B cell (primary cell): ENCODE measurements around the gene SUSD4. TPM values are rescaled to one million over a fixed set of nuclear protein-coding genes. Genes with fewer than 3 reads are reported as not detected.

Source experiments
- ATAC-seq: fragments of 200-7000 bp; cut with Tn5 transposase; one replicate; pipeline ENCODE4 v1.10.0; 2021; ENCODE audit warnings: low read depth, mild to moderate bottlenecking, moderate number of reproducible peaks, moderate library complexity
- CTCF ChIA-PET: fragments of 350-600 bp; sonication (Branson Sonifier 250); formaldehyde crosslinking; loops from one replicate; lab custom pipeline; 2021; ENCODE audit warnings: antibody characterized with exemption, inconsistent platforms; lab: Charles Lee
- POLR2A ChIA-PET: fragments of 350-600 bp; sonication (Branson Sonifier 250); formaldehyde crosslinking; loops from one replicate; lab custom pipeline; 2021; ENCODE audit warnings: antibody characterized with exemption; lab: Charles Lee
- DNase-seq: peaks from one replicate; pipeline ENCODE4 v3.0.0; 2013
- H2AFZ ChIP-seq: 2 replicates; pipeline ENCODE4 v1.6.1; 2012; ENCODE audit warnings: mild to moderate bottlenecking, low read depth, low read length; ENCODE audit not compliant: insufficient read depth, poor library complexity, severe bottlenecking
- H3K27ac ChIP-seq, 2 donors: 1 replicate in 1 of 2; 2 replicates in 1 of 2; pipeline ENCODE4 v1.5.1; 2012 to 2013; ENCODE audit warnings: low read length in 2 of 2, mild to moderate bottlenecking in 2 of 2, moderate library complexity in 1 of 2
- H3K27me3 ChIP-seq, 4 experiments: fragments of 200-600 bp in 1 of 4; sonication (generic) in 1 of 4; replicated peaks in 1 of 4; 1 replicate in 2 of 4; 2 replicates in 2 of 4; pipeline versions ENCODE4 v1.6.1 to v1.7.0; 2013 to 2016; ENCODE audit warnings: low read length in 3 of 4, mild to moderate bottlenecking in 2 of 4, mixed read lengths in 1 of 4, moderate library complexity in 1 of 4; ENCODE audit not compliant: insufficient read depth in 4 of 4, control insufficient read depth in 3 of 4; ENCODE audit errors: control extremely low read depth in 1 of 4
- H3K36me3 ChIP-seq, 2 experiments: replicated peaks in 1 of 2; 1 replicate in 1 of 2; 2 replicates in 1 of 2; pipeline versions ENCODE4 v1.6.1 to v1.7.1; 2013; ENCODE audit warnings: low read length in 1 of 2; ENCODE audit not compliant: insufficient read depth in 2 of 2, control insufficient read depth in 1 of 2; ENCODE audit errors: control extremely low read depth in 1 of 2, extremely low read depth in 1 of 2
- H3K4me1 ChIP-seq, 2 donors: fragments of 200-600 bp in 1 of 2; sonication (generic) in 1 of 2; 1 replicate in 1 of 2; 2 replicates in 1 of 2; pipeline versions ENCODE4 v1.5.1 to v1.6.1; 2013 to 2017; ENCODE audit warnings: low read length in 2 of 2; ENCODE audit not compliant: control insufficient read depth in 2 of 2, insufficient read depth in 2 of 2
- H3K4me2 ChIP-seq: replicated peaks from 2 replicates; pipeline ENCODE3; 2012; ENCODE audit warnings: mild to moderate bottlenecking, low read depth, low read length; ENCODE audit not compliant: poor library complexity, severe bottlenecking
- H3K4me3 ChIP-seq, 5 experiments: fragments of 200-600 bp in 1 of 5; sonication (generic) in 1 of 5; 1 replicate in 3 of 5; 2 replicates in 2 of 5; pipeline versions ENCODE4 v1.5.1 to v1.7.0; 2011 to 2016; ENCODE audit warnings: low read length in 4 of 5, mild to moderate bottlenecking in 4 of 5, low read depth in 2 of 5, control low read depth in 1 of 5, moderate library complexity in 1 of 5; ENCODE audit not compliant: insufficient read depth in 1 of 5; ENCODE audit errors: control extremely low read depth in 1 of 5, extremely low read depth in 1 of 5
- H3K79me2 ChIP-seq: fragments of 200-600 bp; sonication (generic); one replicate; pipeline ENCODE4 v1.6.0; 2016; ENCODE audit warnings: low read length; ENCODE audit not compliant: control insufficient read depth, insufficient read depth
- H3K9ac ChIP-seq: fragments of 200-600 bp; sonication (generic); 2 replicates; pipeline ENCODE4 v1.6.1; 2017; ENCODE audit warnings: mild to moderate bottlenecking, low read length, moderate library complexity
- H3K9me3 ChIP-seq, 3 donors: one replicate each; pipeline versions ENCODE4 v1.6.1 to v1.7.1; 2013; ENCODE audit warnings: low read length in 2 of 3; ENCODE audit not compliant: control insufficient read depth in 2 of 3, insufficient read depth in 1 of 3; ENCODE audit errors: control extremely low read depth in 1 of 3
- H4K20me1 ChIP-seq: 2 replicates; pipeline ENCODE4 v1.6.0; 2012; ENCODE audit warnings: mild to moderate bottlenecking, low read length; ENCODE audit not compliant: insufficient read depth, control insufficient read depth, poor library complexity, severe bottlenecking
- H3K27ac Mint-ChIP-seq: one replicate; pipeline ENCODE4 v1.8.0; 2021; ENCODE audit warnings: mixed read lengths
- H3K27me3 Mint-ChIP-seq: one replicate; pipeline ENCODE4 v1.8.0; 2021; ENCODE audit warnings: mixed read lengths
- H3K4me1 Mint-ChIP-seq: one replicate; pipeline ENCODE4 v1.8.0; 2021; ENCODE audit warnings: mixed read lengths
- H3K4me3 Mint-ChIP-seq: one replicate; pipeline ENCODE4 v1.8.0; 2021; ENCODE audit warnings: mixed read lengths
- H3K9me3 Mint-ChIP-seq: one replicate; pipeline ENCODE4 v1.8.0; 2022; ENCODE audit warnings: mixed read lengths; ENCODE audit not compliant: insufficient read depth
- EZH2 ChIP-seq: IDR thresholded peaks from 2 replicates; pipeline ENCODE4 v1.6.1; 2012; ENCODE audit warnings: borderline replicate concordance, low read depth, mild to moderate bottlenecking, moderate library complexity, low read length; ENCODE audit not compliant: insufficient read depth, poor library complexity, severe bottlenecking
- WGBS: methylation state at CpG from one replicate; pipeline ENCODE4 v1.1.5; 2013; ENCODE audit warnings: missing lambda C conversion rate; ENCODE audit not compliant: insufficient coverage; 5-methylcytosine and 5-hydroxymethylcytosine counted together
- intact Hi-C: fragments of 100-400 bp; cut with micrococcal nuclease; formaldehyde crosslinking; loops from one replicate; pipeline ENCODE4 v1.10.0; 2022
- polyA plus RNA-seq: library from polyadenylated mRNA; depleted of rRNA; stranded (reverse); fragments of >200 nt; gene quantifications from 2 replicates; pipeline ENCODE4 v1.2.3, GENCODE V29; 2012
- total RNA-seq, 2 donors: library from RNA; stranded (reverse); fragments of 120-200 nt in 1 of 2; gene quantifications; 1 replicate in 1 of 2; 2 replicates in 1 of 2; pipeline versions ENCODE4 v1.2.3 to v1.2.4, GENCODE V29; 2013 to 2022
- TF ChIP-seq, protein P1 (sequence below): fragments of 200-600 bp; IDR thresholded peaks from one replicate; pipeline ENCODE4 v1.8.0; 2022; ENCODE audit warnings: antibody characterized with exemption, mild to moderate bottlenecking

The SUSD4 gene
- total and polyA plus RNA-seq, 2 donors (not counting 1 experiment from before 2014, with no cell fraction given) = 0.13 TPM; not detected in 1

DNA sequence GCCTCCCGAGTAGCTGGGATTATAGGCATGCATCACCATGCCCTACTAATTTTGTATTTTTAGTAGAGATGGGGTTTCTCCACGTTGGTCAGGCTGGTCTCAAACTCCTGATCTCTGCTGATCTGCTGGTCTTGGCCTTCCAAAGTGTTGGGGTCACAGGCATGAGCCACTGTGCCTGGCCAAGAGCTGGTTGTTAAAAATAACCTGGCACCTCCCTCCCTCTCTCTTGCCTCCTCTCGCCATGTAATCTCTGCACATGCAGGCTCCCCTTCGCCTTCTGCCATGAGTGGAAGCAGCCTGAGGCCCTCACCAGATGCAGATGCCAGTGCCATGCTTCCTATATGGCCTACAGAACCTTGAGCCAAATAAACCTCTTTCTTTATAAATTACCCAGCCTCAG lies 146.2 kb downstream of the SUSD4 start:
- Histone ChIP-seq H3K4me1 (no peaks in the 10 kb centered on the region), H3K27ac (no peak overlapping the region), H3K79me2 (no peaks in the 10 kb centered on the region), H3K4me3 (no peak overlapping the region), H3K9me3 (peaks cover 0 to 16% (median 9%) of the 10 kb centered on the region in 3 donors), H3K27me3 (no peaks in the 10 kb centered on the region), H4K20me1 (no peaks in the 10 kb centered on the region), H3K4me2 (no peak overlapping the region), H3K36me3 (no peaks in the 10 kb centered on the region), H2AFZ (no peak overlapping the region), H3K9ac (no peak overlapping the region)
- 86% methylated on average over 3 of the region's 4 CpGs for WGBS
- POLR2A ChIA-PET = no interaction called here
- CTCF ChIA-PET = no interaction called here
- H3K4me3 Mint-ChIP-seq = no peak overlapping the region
- H3K27me3 Mint-ChIP-seq = peaks cover 8% of the 10 kb centered on the region
- H3K4me1 Mint-ChIP-seq = no peaks in the 10 kb centered on the region
- TF ChIP-seq, protein P1, sequence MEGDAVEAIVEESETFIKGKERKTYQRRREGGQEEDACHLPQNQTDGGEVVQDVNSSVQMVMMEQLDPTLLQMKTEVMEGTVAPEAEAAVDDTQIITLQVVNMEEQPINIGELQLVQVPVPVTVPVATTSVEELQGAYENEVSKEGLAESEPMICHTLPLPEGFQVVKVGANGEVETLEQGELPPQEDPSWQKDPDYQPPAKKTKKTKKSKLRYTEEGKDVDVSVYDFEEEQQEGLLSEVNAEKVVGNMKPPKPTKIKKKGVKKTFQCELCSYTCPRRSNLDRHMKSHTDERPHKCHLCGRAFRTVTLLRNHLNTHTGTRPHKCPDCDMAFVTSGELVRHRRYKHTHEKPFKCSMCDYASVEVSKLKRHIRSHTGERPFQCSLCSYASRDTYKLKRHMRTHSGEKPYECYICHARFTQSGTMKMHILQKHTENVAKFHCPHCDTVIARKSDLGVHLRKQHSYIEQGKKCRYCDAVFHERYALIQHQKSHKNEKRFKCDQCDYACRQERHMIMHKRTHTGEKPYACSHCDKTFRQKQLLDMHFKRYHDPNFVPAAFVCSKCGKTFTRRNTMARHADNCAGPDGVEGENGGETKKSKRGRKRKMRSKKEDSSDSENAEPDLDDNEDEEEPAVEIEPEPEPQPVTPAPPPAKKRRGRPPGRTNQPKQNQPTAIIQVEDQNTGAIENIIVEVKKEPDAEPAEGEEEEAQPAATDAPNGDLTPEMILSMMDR = no peak
- no peak for TF ChIP-seq EZH2
- H3K9me3 Mint-ChIP-seq = peaks cover 10% of the 10 kb centered on the region
- no peak for DNase-seq
- ATAC-seq = no peak
- no peak overlapping the region for H3K27ac Mint-ChIP-seq
- intact Hi-C loops = no loop called here

DNA sequence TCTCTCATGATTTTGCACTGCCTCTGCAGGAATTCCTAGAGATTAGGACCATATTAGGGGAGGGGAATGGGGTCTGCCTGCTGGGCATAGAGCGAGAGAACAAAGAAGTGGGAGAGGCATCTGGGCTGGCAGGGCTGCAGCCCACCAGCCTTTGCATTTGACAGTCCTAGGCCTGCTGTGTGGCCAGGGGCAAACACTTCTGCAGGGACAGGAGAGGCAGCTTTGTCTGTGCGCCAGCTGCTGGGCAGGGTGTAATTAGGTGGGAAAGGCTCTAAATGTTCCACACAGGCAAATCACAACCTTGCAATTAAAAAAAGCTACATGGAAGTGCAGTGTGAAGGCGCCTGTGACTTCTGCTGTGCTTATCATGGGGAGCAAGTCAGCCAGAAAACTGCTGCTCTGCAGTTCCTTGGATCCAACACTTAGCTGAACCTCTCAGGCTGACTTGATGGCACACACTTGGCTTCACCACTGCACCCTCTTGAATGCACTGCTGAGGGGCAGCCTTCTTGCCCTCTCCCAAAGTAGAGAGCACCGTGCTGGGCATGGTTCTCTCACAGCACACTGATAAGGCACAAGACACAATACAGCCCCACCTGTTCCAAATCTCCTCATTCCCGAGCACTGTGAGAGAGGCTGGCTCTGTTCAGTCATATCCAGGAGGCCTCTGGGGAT lies 147.3 kb downstream of the SUSD4 start:
- no peak overlapping the region for H3K4me2 ChIP-seq

More for the DNA sequence above, 147.3 kb downstream of the SUSD4 start:
- H3K79me2 ChIP-seq = no peaks in the 10 kb centered on the region
- Mint-ChIP-seq H3K9me3 (peaks cover 10% of the 10 kb centered on the region), H3K27ac (no peak overlapping the region), H3K27me3 (peaks cover 10% of the 10 kb centered on the region), H3K4me3 (no peak overlapping the region), H3K4me1 (no peaks in the 10 kb centered on the region)
- H3K27ac ChIP-seq = no peak overlapping the region
- WGBS = 88% methylated on average over 4 of the region's 5 CpGs
- no peaks in the 10 kb centered on the region for H3K36me3 ChIP-seq
- no peak overlapping the region for H2AFZ ChIP-seq
- H3K4me3 ChIP-seq = no peak overlapping the region
- ChIA-PET POLR2A (no interaction called here), CTCF (no interaction called here)
- H3K9ac ChIP-seq = no peak overlapping the region
- no peak for TF ChIP-seq EZH2
- TF ChIP-seq, protein P1 = no peak
- no peaks in the 10 kb centered on the region for H3K27me3 ChIP-seq
- H3K9me3 ChIP-seq = peaks cover 0 to 16% (median 9%) of the 10 kb centered on the region in 3 donors
- H3K4me1 ChIP-seq = no peaks in the 10 kb centered on the region
- intact Hi-C loops = no loop called here
- ATAC-seq (no peak), DNase-seq (no peak)
- no peaks in the 10 kb centered on the region for H4K20me1 ChIP-seq
